GM12878 (cell line): Measurements from ENCODE around the gene KIF21B. TPM values are rescaled to one million over a fixed set of nuclear protein-coding genes. Genes with fewer than 3 reads are reported as not detected.
A peak's percentile ranks its signal among the peaks of the same experiment; 100 is the strongest.

Source experiments
- ATF3 ChIP-seq: IDR thresholded peaks from 2 replicates; pipeline ENCODE4 v1.6.1; 2011; ENCODE audit warnings: low read depth, mild to moderate bottlenecking, low read length, moderate library complexity, borderline replicate concordance; ENCODE audit errors: extremely low read depth
- BRCA1 ChIP-seq: IDR thresholded peaks from 2 replicates; pipeline ENCODE4 v1.6.1; 2011; ENCODE audit warnings: low read depth, low read length, improper control_type of control experiment
- CBX5 ChIP-seq: sonication (generic); IDR thresholded peaks from 2 replicates; pipeline ENCODE4 v1.6.1; 2016; ENCODE audit warnings: low read depth, moderate library complexity, mild to moderate bottlenecking, inconsistent platforms
- CHD2 ChIP-seq: IDR thresholded peaks from 2 replicates; pipeline ENCODE4 v1.6.1; 2011; ENCODE audit warnings: low read depth, low read length, improper control_type of control experiment, borderline replicate concordance
- CTCF ChIP-seq, 3 experiments: IDR thresholded peaks in 2 of 3; conservative IDR thresholded peaks in 1 of 3; 2 replicates each; pipeline ENCODE4 v1.5.1; 2011; ENCODE audit warnings: low read depth in 3 of 3, low read length in 3 of 3, mild to moderate bottlenecking in 3 of 3, control low read depth in 2 of 3, moderate library complexity in 2 of 3, inconsistent platforms in 1 of 3, mixed read lengths in 1 of 3; ENCODE audit not compliant: control insufficient read depth in 2 of 3, insufficient read depth in 1 of 3; ENCODE audit errors: extremely low read depth in 1 of 3
- DPF2 ChIP-seq: fragments of 450-650 bp; IDR thresholded peaks from 2 replicates; pipeline ENCODE4 v1.6.1; 2017; ENCODE audit warnings: mild to moderate bottlenecking
- JUND ChIP-seq: IDR thresholded peaks from 2 replicates; pipeline ENCODE4 v1.6.1; 2012; ENCODE audit warnings: low read depth, mild to moderate bottlenecking, low read length, improper control_type of control experiment, moderate library complexity
- LARP7 ChIP-seq: fragments of 450-650 bp; IDR thresholded peaks from 2 replicates; pipeline ENCODE4 v1.6.1; 2017; ENCODE audit warnings: mild to moderate bottlenecking
- MTA2 ChIP-seq: fragments of 450-650 bp; IDR thresholded peaks from 2 replicates; pipeline ENCODE4 v1.6.1; 2016; ENCODE audit warnings: low read depth, mild to moderate bottlenecking, moderate library complexity
- MYB ChIP-seq: fragments of 150-350 bp; IDR thresholded peaks from 2 replicates; pipeline ENCODE4 v1.6.1; 2014; ENCODE audit warnings: mild to moderate bottlenecking, low read depth, low read length, borderline replicate concordance
- NBN ChIP-seq: fragments of 450-650 bp; IDR thresholded peaks from 2 replicates; pipeline ENCODE4 v1.6.1; 2016
- NFYA ChIP-seq: IDR thresholded peaks from 2 replicates; pipeline ENCODE4 v1.6.1; 2011; ENCODE audit warnings: low read depth, mild to moderate bottlenecking, low read length, improper control_type of control experiment, borderline replicate concordance
- PAX5 ChIP-seq: IDR thresholded peaks from 2 replicates; pipeline ENCODE4 v1.6.1; 2011; ENCODE audit warnings: low read depth, low read length, borderline replicate concordance
- PBX3 ChIP-seq: IDR thresholded peaks from 2 replicates; pipeline ENCODE4 v1.6.1; 2011; ENCODE audit warnings: mild to moderate bottlenecking, low read depth, low read length, moderate library complexity; ENCODE audit not compliant: insufficient replicate concordance
- POLR2A ChIP-seq: IDR thresholded peaks from 2 replicates; pipeline ENCODE4 v1.6.1; 2011; ENCODE audit warnings: low read depth, mild to moderate bottlenecking, low read length
- POLR2AphosphoS2 ChIP-seq: IDR thresholded peaks from 2 replicates; pipeline ENCODE4 v1.6.1; 2011; ENCODE audit warnings: low read depth, mild to moderate bottlenecking, low read length, improper control_type of control experiment, moderate library complexity
- RAD51 ChIP-seq: fragments of 450-650 bp; IDR thresholded peaks from 2 replicates; pipeline ENCODE4 v1.6.1; 2016; ENCODE audit warnings: moderate library complexity, mild to moderate bottlenecking, inconsistent platforms
- RBBP5 ChIP-seq: fragments of 200-600 bp; sonication (generic); conservative IDR thresholded peaks from 2 replicates; pipeline ENCODE4 v1.6.1; 2016
- RELA ChIP-seq: fragments of 450-650 bp; IDR thresholded peaks from 2 replicates; pipeline ENCODE4 v1.8.0; 2014; ENCODE audit warnings: borderline replicate concordance; ENCODE audit not compliant: partially characterized antibody
- SREBF1 ChIP-seq: IDR thresholded peaks from 2 replicates; pipeline ENCODE4 v1.6.1; 2012; ENCODE audit warnings: mild to moderate bottlenecking, low read length
- SRF ChIP-seq, 2 experiments: IDR thresholded peaks; 2 replicates each; pipeline ENCODE4 v1.6.1; 2011; ENCODE audit warnings: low read depth in 2 of 2, low read length in 2 of 2, mild to moderate bottlenecking in 1 of 2, moderate library complexity in 1 of 2
- SUZ12 ChIP-seq: fragments of 200-600 bp; sonication (generic); IDR thresholded peaks from one replicate; pipeline ENCODE4 v1.6.1; 2018; ENCODE audit warnings: antibody characterized with exemption, mild to moderate bottlenecking; ENCODE audit not compliant: unreplicated experiment
- TCF12 ChIP-seq: IDR thresholded peaks from 2 replicates; pipeline ENCODE4 v1.6.1; 2011; ENCODE audit warnings: low read depth, mild to moderate bottlenecking, low read length
- ZBTB11 ChIP-seq: fragments of 450-650 bp; formaldehyde crosslinking; IDR thresholded peaks from 2 replicates; pipeline ENCODE4 v1.5.0; 2022; ENCODE audit warnings: mild to moderate bottlenecking, missing genetic modification characterization
- ZNF622 ChIP-seq: fragments of 450-650 bp; IDR thresholded peaks from 2 replicates; pipeline ENCODE4 v1.6.1; 2017; ENCODE audit warnings: mild to moderate bottlenecking, inconsistent platforms
- ZZZ3 ChIP-seq: IDR thresholded peaks from 2 replicates; pipeline ENCODE4 v1.6.1; 2011; ENCODE audit warnings: low read depth; ENCODE audit not compliant: control insufficient read depth, insufficient read length
- polyA plus RNA-seq, 11 experiments: library from polyadenylated mRNA; depleted of rRNA in 4 of 11; unstranded in 6 of 11; stranded (reverse) in 5 of 11; fragments of >200 nt; fragmentation: Nextera tagmentation in 4 of 11; fragmentation: Illumina TruSeq in 1 of 11; extraction: Ambion mirVana in 4 of 11; extraction: Trizol in 1 of 11; gene quantifications; 1 replicate in 1 of 11; 2 replicates in 10 of 11; pipeline versions ENCODE4 v1.2.1 to v1.2.3, GENCODE V29; 2011 to 2016; ENCODE audit warnings: inconsistent platforms in 2 of 11, missing spikeins in 2 of 11, low read depth in 1 of 11
- total RNA-seq, 4 experiments: library from RNA; depleted of rRNA in 3 of 4; stranded (reverse); fragments of >200 nt in 3 of 4; fragmentation: Illumina TruSeq in 1 of 4; extraction: Trizol in 1 of 4; gene quantifications; 2 replicates each; pipeline versions ENCODE4 v1.2.1 to v1.2.3, GENCODE V29; 2013 to 2021

The KIF21B gene
- total and polyA plus RNA-seq, 10 of the 15 experiments (the other 5 are each of a cell fraction or from before 2014, with no cell fraction given), result 2.3 to 47.7 (median 12.6) TPM

GRCh38 chr1:201022820-201023516 is 546 bp downstream of the KIF21B start (continued):
- TF ChIP-seq CBX5 (no peak), BRCA1 (no peak), SRF (IDR thresholded peaks at IDR 0.05; ENCODE audit: low read depth in 2 of 2, low read length in 2 of 2) (0 out of 4 replicates have a peak, but pooled peaks of 1 of the 2 experiments have one; percentile 7), MTA2 (no peak), JUND (no peak), LARP7 (peak; percentile 52; the same call in 1 of the 2 replicates), TCF12 (no peak), ZNF622 (no peak), DPF2 (peak; percentile 45; the same call in 1 of the 2 replicates), PAX5 (no peak), NBN (no peak), NFYA (no peak), RELA (no peak), MYB (no peak), POLR2A (peak; percentile 56; the same call in 1 of the 2 replicates), CHD2 (no peak), ZBTB11 (CRISPR knock-in tag) (no peak), SUZ12 (no peak), ZZZ3 (no peak), RBBP5 (no peak), ATF3 (no peak), SREBF1 (no peak), PBX3 (no peak), RAD51 (no peak), POLR2AphosphoS2 (no peak), CTCF (IDR thresholded peaks at IDR 0.05 in 2 of 3, conservative IDR thresholded peaks at IDR 0.05 in 1 of 3; ENCODE audit: control insufficient read depth in 2 of 3, extremely low read depth in 1 of 3, insufficient read depth in 1 of 3, low read depth in 3 of 3, low read length in 3 of 3) (0 out of 6 replicates have a peak, but pooled peaks of 1 of the 3 experiments have one; percentile 8)
